Muscle layer of colon (tissue), 2 donors: Measurements from ENCODE around the gene CCDC187.
"Not testable (repeated sequence)": the region's sequence is repeated elsewhere in the genome, so short reads cannot be mapped to it uniquely, and the experiment has no call there.

ENCODE experiments used
- H3K27ac ChIP-seq: one replicate; pipeline ENCODE4 v1.7.0; 2013; ENCODE audit warnings: low read depth, mild to moderate bottlenecking, low read length, moderate library complexity
- H3K27me3 ChIP-seq, 2 donors: one replicate each; pipeline ENCODE4 v1.7.0; 2013; ENCODE audit warnings: low read length in 2 of 2, mild to moderate bottlenecking in 2 of 2; ENCODE audit not compliant: insufficient read depth in 2 of 2, control insufficient read depth in 1 of 2
- H3K36me3 ChIP-seq: one replicate; pipeline ENCODE4 v1.7.0; 2013; ENCODE audit warnings: mild to moderate bottlenecking, low read length; ENCODE audit not compliant: insufficient read depth
- H3K4me1 ChIP-seq: one replicate; pipeline ENCODE4 v1.7.0; 2013; ENCODE audit warnings: mild to moderate bottlenecking, low read length; ENCODE audit not compliant: insufficient read depth
- H3K4me3 ChIP-seq, 2 donors: one replicate each; pipeline ENCODE4 v1.7.0; 2013; ENCODE audit warnings: low read length in 2 of 2, low read depth in 1 of 2, mild to moderate bottlenecking in 1 of 2, moderate library complexity in 1 of 2
- H3K9ac ChIP-seq: one replicate; pipeline ENCODE4 v1.7.0; 2013; ENCODE audit warnings: low read length
- H3K9me3 ChIP-seq: one replicate; pipeline ENCODE4 v1.7.0; 2013; ENCODE audit warnings: mild to moderate bottlenecking, low read length
- donor health status: abdominal sarcoma.
- donor health status: Adenocarcinoma of cecum.

CCDC187 gene

DNA sequence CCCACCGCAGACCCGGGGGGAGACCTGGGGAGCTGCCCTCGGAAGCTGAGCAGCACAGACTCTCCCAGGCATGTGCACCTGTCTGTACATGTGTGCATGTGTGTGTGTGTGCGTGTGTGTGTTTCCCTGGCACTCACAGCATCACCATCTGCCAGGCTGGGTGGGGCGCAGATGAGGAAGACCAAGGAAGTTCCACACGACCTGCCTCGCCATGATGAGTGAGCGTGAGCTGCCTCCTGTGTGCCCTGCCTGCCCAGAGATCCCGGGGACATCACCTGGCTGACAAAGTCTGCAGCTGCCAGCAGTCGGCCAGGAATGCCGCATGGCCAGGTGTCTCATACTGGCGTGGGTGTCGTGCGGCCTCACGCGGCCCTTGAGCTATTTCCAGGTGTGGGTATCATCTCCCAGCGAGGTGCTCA, 19.5 kb upstream of the CCDC187 start:
- H3K27me3 ChIP-seq: no peaks in the 10 kb centered on the region
- no peaks in the 10 kb centered on the region for H3K36me3 ChIP-seq
- peaks cover 12% of the 10 kb centered on the region for H3K4me1 ChIP-seq
- H3K9ac ChIP-seq: no peak overlapping the region
- no peak overlapping the region for H3K4me3 ChIP-seq
- H3K27ac ChIP-seq: no peak overlapping the region
- H3K9me3 ChIP-seq: no peaks in the 10 kb centered on the region

DNA sequence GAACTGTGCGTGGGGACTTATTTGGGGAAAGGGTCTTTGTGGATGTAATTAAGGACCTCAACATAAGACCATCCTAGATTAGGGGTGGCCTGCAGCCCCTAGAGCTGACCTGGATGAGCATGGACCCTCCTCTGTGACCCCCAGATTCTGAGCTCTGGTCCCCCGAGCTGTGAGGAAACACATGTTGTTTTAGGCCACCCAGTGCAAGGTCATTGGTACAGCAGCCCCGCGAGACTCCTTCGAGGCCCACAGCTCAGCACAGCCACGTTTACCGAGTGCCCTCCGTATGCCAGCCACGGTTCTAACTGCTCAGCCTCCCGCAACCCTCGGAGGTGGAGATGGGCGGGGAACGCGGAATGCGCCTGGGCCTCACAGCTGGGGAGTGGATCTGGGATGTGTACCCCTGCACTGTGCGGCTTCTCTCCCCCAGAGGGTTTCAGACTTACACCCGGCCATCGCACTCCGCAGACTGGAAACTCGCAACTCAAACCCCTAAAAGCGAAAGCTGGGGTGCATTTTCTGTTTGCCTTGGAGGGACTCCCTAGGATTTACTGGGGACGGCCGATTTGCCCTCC, 18.9 kb upstream of the CCDC187 start:
- no peak overlapping the region for H3K27ac ChIP-seq
- no peaks in the 10 kb centered on the region for H3K36me3 ChIP-seq
- no peaks in the 10 kb centered on the region for H3K9me3 ChIP-seq
- no peaks in the 10 kb centered on the region for H3K27me3 ChIP-seq
- H3K4me1 ChIP-seq: peaks cover 8% of the 10 kb centered on the region
- H3K4me3 ChIP-seq: no peak overlapping the region
- H3K9ac ChIP-seq: no peak overlapping the region

GRCh38 chr9:136321561-136321960, 17.7 kb upstream of the CCDC187 start:
- H3K4me3 ChIP-seq: no peak overlapping the region
- H3K4me1 ChIP-seq: peaks cover 2% of the 10 kb centered on the region
- no peak overlapping the region for H3K27ac ChIP-seq
- no peaks in the 10 kb centered on the region for H3K9me3 ChIP-seq
- H3K9ac ChIP-seq: no peak overlapping the region
- no peaks in the 10 kb centered on the region for H3K27me3 ChIP-seq
- no peaks in the 10 kb centered on the region for H3K36me3 ChIP-seq

- H3K9me3 ChIP-seq, H3K27me3 ChIP-seq, H3K4me3 ChIP-seq, H3K4me1 ChIP-seq, H3K27ac ChIP-seq, H3K36me3 ChIP-seq, H3K9ac ChIP-seq: not testable (repeated sequence)
Observed at GRCh38 chr9:136320972-136321371, 17.1 kb upstream of the CCDC187 start.

DNA sequence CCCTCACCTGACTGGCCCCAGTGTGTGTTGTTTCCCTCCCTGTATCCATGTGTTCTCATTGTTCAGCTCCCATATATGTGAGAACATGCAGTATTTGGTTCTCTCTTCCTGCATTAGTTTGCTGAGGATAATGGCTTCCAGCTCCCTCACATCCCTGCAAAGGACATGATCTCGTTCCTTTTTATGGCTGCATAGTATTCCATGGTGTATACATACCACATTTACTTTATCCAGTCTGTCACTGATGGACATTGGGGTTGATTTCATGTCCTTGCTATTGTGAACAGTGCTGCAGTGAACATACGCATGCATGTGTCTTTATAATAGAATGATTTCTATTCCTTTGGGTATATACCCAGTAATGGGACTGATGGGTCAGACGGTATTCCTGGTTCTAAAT, 16.1 kb upstream of the CCDC187 start:
- H3K27ac ChIP-seq, H3K9ac ChIP-seq, H3K27me3 ChIP-seq, H3K4me1 ChIP-seq, H3K36me3 ChIP-seq, H3K4me3 ChIP-seq, H3K9me3 ChIP-seq: not testable (repeated sequence)

DNA sequence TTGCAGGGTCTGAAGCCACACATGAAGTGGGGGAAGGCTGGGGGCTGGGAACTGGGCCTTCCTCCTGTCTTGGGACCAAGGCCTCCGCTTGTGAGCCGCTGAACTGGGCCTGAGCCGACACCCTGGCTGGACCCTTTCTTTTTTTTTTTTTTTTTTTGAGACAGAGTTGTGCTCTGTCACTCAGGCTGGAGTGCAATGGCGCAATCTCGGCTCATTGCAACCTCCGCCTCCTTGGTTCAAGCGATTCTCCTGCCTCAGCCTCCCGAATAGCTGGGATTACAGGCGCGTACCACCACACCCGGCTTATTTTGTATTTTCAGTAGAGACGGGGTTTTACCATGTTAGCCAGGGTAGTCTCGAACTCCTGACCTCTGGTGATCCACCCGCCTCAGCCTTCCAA, 15.3 kb upstream of the CCDC187 start:
- not testable (repeated sequence) for H3K9ac ChIP-seq, H3K4me3 ChIP-seq, H3K9me3 ChIP-seq, H3K36me3 ChIP-seq, H3K27me3 ChIP-seq, H3K27ac ChIP-seq, H3K4me1 ChIP-seq

GRCh38 chr9:136318776-136319241, 14.9 kb upstream of the CCDC187 start:
- Histone ChIP-seq H3K27me3 (no peaks in the 10 kb centered on the region), H3K4me3 (no peak overlapping the region), H3K36me3 (no peaks in the 10 kb centered on the region), H3K9me3 (no peaks in the 10 kb centered on the region), H3K4me1 (no peaks in the 10 kb centered on the region), H3K9ac (no peak overlapping the region), H3K27ac (no peak overlapping the region)

- Histone ChIP-seq H3K27ac (no peak overlapping the region), H3K9me3 (no peaks in the 10 kb centered on the region), H3K4me1 (no peaks in the 10 kb centered on the region), H3K27me3 (no peaks in the 10 kb centered on the region), H3K36me3 (no peaks in the 10 kb centered on the region), H3K4me3 (no peak overlapping the region), H3K9ac (no peak overlapping the region)
Observed at GRCh38 chr9:136318111-136318775, 14.3 kb upstream of the CCDC187 start.

- Histone ChIP-seq H3K4me3 (no peak overlapping the region), H3K9me3 (no peaks in the 10 kb centered on the region), H3K27me3 (no peaks in the 10 kb centered on the region), H3K27ac (no peak overlapping the region), H3K4me1 (no peaks in the 10 kb centered on the region), H3K36me3 (no peaks in the 10 kb centered on the region), H3K9ac (no peak overlapping the region)
Observed at GRCh38 chr9:136317695-136318094, 13.8 kb upstream of the CCDC187 start.

DNA sequence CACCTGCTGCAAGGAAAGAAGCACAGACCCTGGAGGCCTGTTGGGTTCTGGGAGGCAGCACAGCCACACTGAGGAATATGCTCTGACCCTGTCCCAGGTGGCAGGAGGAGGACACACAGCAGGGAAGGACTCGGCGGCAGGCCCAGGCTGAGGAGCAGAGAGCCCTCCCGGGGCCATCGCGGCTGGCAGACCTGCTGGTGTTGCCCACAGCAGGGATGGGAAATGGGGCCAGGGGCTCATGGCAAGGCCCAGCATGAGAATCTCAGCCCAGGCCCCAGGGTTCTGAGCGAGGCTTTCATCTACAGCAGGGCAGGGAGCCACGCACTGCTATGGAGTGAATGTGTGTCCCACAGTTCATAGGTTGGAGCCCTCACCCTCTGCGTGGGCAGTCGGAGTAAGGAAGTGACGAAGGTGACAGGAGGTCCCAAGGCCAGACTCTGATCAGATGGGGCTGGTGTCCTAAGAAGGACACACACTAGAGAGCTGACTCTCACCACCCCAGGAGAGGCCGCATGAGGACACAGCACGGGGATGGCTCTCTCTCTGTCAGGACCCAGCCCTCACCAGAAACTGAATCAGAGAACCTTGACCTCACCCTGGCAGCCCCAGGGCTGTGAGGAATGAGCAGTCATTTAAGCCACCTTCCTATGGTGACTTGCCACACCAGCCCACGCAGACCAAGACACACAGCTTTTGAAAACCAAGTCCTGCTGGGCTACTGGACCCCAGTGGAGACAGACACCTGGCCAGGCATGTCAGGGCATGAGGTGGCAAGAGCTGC, 13.2 kb upstream of the CCDC187 start:
- Histone ChIP-seq H3K27ac (no peak overlapping the region), H3K36me3 (no peaks in the 10 kb centered on the region)

GRCh38 chr9:136316271-136316751, 12.4 kb upstream of the CCDC187 start:
- no peaks in the 10 kb centered on the region for H3K4me1 ChIP-seq
- no peak overlapping the region for H3K27ac ChIP-seq
- H3K9me3 ChIP-seq: no peaks in the 10 kb centered on the region
- H3K27me3 ChIP-seq: peaks cover 0 to 10% of the 10 kb centered on the region in 2 donors
- H3K4me3 ChIP-seq: no peak overlapping the region
- H3K9ac ChIP-seq: no peak overlapping the region
- no peaks in the 10 kb centered on the region for H3K36me3 ChIP-seq

More for the DNA sequence above, 13.2 kb upstream of the CCDC187 start:
- Histone ChIP-seq H3K9ac (no peak overlapping the region), H3K4me3 (no peak overlapping the region), H3K4me1 (no peaks in the 10 kb centered on the region), H3K9me3 (no peaks in the 10 kb centered on the region), H3K27me3 (peaks cover 0 to 2% of the 10 kb centered on the region in 2 donors)
